Large intestine (tissue), 3 donors: ENCODE data around the gene NADSYN1. TPM values are rescaled to one million over a fixed set of nuclear protein-coding genes. Genes with fewer than 3 reads are reported as not detected.

Experiments
- DNase-seq, 2 donors: peaks; one replicate each; pipeline versions ENCODE4 v3.0.0 to v3.0.0-alpha.2; 2013
- H3K27ac ChIP-seq: one replicate; pipeline ENCODE4 v1.5.1; 2013; ENCODE audit warnings: low read length
- H3K27me3 ChIP-seq: 2 replicates; pipeline ENCODE4 v1.6.1; 2013; ENCODE audit warnings: low read length; ENCODE audit not compliant: control insufficient read depth, insufficient read depth
- H3K36me3 ChIP-seq: 2 replicates; pipeline ENCODE4 v1.6.1; 2013; ENCODE audit warnings: low read length; ENCODE audit not compliant: control insufficient read depth, insufficient read depth
- H3K4me1 ChIP-seq: one replicate; pipeline ENCODE4 v1.6.1; 2013; ENCODE audit warnings: low read length; ENCODE audit not compliant: control insufficient read depth, insufficient read depth
- H3K4me3 ChIP-seq: one replicate; pipeline ENCODE4 v1.5.1; 2013; ENCODE audit warnings: low read length
- H3K9me3 ChIP-seq: one replicate; pipeline ENCODE4 v1.6.1; 2013; ENCODE audit warnings: mild to moderate bottlenecking, low read depth, low read length, moderate library complexity; ENCODE audit not compliant: control insufficient read depth
- WGBS: methylation state at CpG from one replicate; pipeline ENCODE4 v1.1.5; 2013; ENCODE audit warnings: low lambda C conversion rate; ENCODE audit not compliant: insufficient coverage; 5-methylcytosine and 5-hydroxymethylcytosine counted together
- polyA plus RNA-seq: library from polyadenylated mRNA; unstranded; fragments of 120-200 nt; gene quantifications from one replicate; pipeline ENCODE4 v1.2.1, GENCODE V29; 2013

The NADSYN1 gene
- polyA plus RNA-seq, 1 donor, result 85.4 TPM

DNA sequence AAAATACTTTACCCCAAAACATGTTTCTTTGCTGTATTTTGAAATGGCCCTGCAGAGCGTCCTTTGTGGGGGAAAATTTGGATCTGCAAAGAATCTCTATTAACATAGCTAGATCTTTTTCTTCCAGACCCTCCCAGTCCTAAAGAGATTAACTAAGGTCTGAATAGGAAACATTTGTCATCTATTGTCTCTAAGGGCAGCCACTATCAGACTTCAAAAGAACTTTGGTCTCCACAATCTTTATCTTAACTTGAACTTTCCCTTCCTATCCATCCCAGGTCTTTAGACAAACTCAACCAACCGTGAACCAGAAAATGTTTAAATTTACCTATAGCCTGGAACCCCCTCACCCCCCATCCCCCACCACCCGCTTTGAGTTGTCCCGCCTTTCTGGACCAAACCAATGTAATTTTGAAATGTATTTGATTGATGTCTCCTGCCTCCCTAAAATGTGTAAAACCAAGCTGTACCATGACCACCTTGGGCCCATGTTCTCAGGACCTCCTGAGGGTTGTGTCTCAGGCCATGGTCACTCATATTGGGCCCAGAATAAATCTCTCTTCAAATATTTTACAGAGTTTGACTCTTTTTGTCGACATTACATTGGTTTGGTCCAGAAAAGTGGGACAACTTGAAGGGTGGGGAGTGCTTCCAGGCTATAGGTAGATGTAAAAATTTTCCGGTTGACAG is 91.7 kb downstream of the NADSYN1 start:
- no peak for DNase-seq
- Histone ChIP-seq H3K36me3 (no peaks in the 10 kb centered on the region), H3K9me3 (no peaks in the 10 kb centered on the region), H3K27ac (no peak overlapping the region), H3K27me3 (no peaks in the 10 kb centered on the region), H3K4me1 (no peaks in the 10 kb centered on the region), H3K4me3 (no peak overlapping the region)
- 29% methylated on average over 1 of the region's 6 CpGs for WGBS

DNA sequence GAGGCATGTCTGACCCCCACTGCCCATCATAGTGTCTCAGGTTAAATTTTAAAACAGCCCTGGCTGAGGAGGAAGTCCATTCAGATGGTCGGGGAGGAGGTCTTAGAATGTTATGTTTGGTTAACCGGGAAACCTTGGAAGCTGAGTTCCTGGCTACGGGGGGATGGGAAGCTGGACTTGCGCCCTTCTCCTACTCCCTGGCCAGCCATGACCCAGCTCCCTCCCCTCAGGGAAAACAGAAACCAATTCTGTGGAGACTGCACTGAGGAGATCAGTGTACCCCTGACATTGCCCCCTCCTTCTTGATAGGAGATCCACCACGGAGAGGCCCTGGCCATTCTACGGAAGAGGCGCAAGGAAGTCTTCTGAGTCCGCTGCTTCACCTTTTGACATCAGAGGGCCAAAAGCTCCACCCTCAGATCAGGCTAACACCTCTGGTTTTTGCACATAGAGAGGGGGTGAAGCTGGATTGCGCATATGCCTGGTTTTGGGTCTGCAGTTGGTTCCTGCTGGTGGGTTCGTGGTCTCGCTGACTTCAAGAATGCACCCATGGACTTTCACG is 92.5 kb downstream of the NADSYN1 start:
- WGBS, result no CpG with 5 or more reads among the region's 12 CpGs

DNA sequence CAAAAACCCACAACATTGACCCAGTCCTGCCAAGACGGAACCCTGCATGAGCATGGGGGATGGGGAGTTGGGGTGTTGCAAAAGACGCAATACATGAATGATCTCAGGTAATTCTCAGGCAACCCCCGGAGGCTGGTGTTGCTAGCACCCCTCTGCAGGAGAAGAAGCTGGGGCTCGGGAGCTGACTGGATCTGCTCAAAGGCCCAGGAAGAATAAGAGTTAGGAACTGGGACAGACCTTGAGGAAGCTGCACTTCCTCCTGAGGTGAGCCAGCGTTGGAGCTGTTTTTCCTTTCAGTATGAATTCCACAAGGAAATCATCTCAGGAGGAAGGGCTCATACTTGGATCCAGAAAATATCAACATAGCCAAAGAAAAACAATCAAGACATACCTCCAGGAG is 95.1 kb downstream of the NADSYN1 start, which contains the start of gene KRTAP5-9:
TSS of gene KRTAP5-9 (plus strand) at position 301 of the 400 bp plus-strand sequence. CDS start 238 bp downstream, outside the sequence.
- no CpG with 5 or more reads among the region's 5 CpGs for WGBS
- no peak for DNase-seq
- Histone ChIP-seq H3K36me3 (no peaks in the 10 kb centered on the region), H3K27ac (no peak within 1 kb of the TSS), H3K9me3 (no peaks in the 10 kb centered on the region), H3K27me3 (no peaks in the 10 kb centered on the region), H3K4me1 (no peaks in the 10 kb centered on the region), H3K4me3 (no peak within 1 kb of the TSS)

More for the DNA sequence above, 92.5 kb downstream of the NADSYN1 start:
- no peaks in the 10 kb centered on the region for H3K36me3 ChIP-seq
- no peaks in the 10 kb centered on the region for H3K9me3 ChIP-seq
- H3K4me1 ChIP-seq, result no peaks in the 10 kb centered on the region
- no peak overlapping the region for H3K4me3 ChIP-seq
- DNase-seq, result no peak
- H3K27ac ChIP-seq, result no peak overlapping the region
- no peaks in the 10 kb centered on the region for H3K27me3 ChIP-seq

DNA sequence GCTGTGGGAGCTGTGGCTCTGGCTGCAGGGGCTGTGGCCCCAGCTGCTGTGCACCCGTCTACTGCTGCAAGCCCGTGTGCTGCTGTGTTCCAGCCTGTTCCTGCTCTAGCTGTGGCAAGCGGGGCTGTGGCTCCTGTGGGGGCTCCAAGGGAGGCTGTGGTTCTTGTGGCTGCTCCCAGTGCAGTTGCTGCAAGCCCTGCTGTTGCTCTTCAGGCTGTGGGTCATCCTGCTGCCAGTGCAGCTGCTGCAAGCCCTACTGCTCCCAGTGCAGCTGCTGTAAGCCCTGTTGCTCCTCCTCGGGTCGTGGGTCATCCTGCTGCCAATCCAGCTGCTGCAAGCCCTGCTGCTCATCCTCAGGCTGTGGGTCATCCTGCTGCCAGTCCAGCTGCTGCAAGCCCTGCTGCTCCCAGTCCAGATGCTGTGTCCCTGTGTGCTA is 95.7 kb downstream of the NADSYN1 start:
- H3K4me1 ChIP-seq, result no peaks in the 10 kb centered on the region
- no peak overlapping the region for H3K27ac ChIP-seq
- no peak for DNase-seq

More for the DNA sequence above, 95.7 kb downstream of the NADSYN1 start:
- Histone ChIP-seq H3K27me3 (no peaks in the 10 kb centered on the region), H3K9me3 (no peaks in the 10 kb centered on the region), H3K4me3 (no peak overlapping the region), H3K36me3 (no peaks in the 10 kb centered on the region)
- WGBS, result no CpG with 5 or more reads among the region's 5 CpGs

Other genes starting within 250 kb of the NADSYN1 start
- 16.5 TPM for gene SHANK2, start 200.6 kb upstream of the NADSYN1 start, polyA plus RNA-seq
- gene DHCR7, start 4.8 kb upstream of the NADSYN1 start, polyA plus RNA-seq, result 29.4 TPM
- gene KRTAP5-7, start 74.1 kb downstream of the NADSYN1 start, polyA plus RNA-seq, result 0.16 TPM
- gene KRTAP5-8, start 84.8 kb downstream of the NADSYN1 start, polyA plus RNA-seq, result 0.09 TPM
- 0.45 TPM for gene KRTAP5-9, start 95.2 kb downstream of the NADSYN1 start, polyA plus RNA-seq
- gene KRTAP5-10, start 112.4 kb downstream of the NADSYN1 start, polyA plus RNA-seq, result 0.19 TPM
- gene KRTAP5-11, start 129.7 kb downstream of the NADSYN1 start, polyA plus RNA-seq, result 0.19 TPM